GOT3 (cell line): ENCODE results near the gene VWA7.
A peak's percentile ranks its signal among the peaks of the same experiment; 100 is the strongest.

Experiments
- DNase-seq: peaks from one replicate; lab custom pipeline; 2025; ENCODE audit warnings: mixed read lengths; lab: John Stamatoyannopoulos, UW

Gene VWA7

DNA sequence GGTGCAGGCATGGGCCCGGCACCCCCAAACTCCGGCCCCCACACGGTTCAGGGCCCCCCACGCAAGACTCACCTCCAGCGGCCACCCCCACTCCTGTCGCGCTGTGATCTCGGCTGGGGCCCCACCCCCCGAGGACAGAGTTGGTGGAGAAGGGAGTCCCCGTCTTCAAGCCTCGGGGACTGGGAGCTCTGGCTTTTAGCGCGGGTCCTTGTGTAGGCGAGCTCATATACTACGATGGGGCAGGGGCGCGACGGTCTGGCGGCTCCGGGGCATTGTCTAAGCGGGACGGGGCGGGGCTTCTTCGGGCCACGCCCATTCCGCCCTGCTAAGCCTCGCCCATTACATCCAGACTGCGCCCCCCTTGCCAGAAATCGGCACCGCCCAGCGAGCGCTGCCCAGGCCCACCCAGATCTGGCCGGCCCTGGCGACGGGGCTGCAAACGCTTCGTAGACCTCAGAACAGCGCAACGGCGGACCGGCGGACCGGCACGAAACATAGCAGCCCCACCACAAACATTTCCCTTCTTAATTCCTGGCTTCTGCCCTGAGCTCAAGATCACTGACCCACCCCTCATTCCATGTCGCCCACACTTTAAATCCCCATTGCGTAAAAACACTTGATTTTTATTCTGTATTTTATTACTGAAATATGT is 47.0 kb downstream of the VWA7 start:
- DNase-seq: peak; percentile 59

DNA sequence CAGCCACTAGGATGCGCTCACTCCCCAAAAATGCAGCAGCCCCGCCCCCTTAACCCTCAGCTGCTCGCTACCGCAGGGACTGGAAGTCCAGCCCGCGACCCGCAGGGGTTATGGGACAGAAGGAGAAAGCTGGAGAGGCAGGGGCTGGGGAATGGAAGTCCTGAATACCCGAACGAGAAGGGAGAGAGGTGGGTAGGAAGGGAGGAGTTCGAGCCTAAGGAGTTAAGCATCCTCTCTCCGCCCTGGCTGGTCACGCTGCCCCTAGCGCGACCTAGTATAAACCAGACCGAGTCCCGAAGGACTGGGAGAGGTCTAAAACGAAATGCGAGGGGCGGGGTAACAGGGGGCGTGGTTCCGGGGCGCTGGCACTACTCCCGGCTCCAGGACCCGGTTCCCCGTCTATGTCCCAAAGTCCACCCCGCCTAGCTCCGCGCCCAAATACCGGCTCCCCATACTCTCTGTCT is 47.6 kb downstream of the VWA7 start:
- peak; percentile 72 for DNase-seq

GRCh38 chr6:31728767-31729514 is 48.2 kb downstream of the VWA7 start, which contains the start of gene DDAH2:
DDAH2 (minus strand) TSS chr6:31729299; CDS start chr6:31729161, 138 bp downstream.
- DNase-seq: no peak

- no peak for DNase-seq
These were observed 49.1 kb downstream of the VWA7 start for GRCh38 chr6:31727717-31728671.

DNA sequence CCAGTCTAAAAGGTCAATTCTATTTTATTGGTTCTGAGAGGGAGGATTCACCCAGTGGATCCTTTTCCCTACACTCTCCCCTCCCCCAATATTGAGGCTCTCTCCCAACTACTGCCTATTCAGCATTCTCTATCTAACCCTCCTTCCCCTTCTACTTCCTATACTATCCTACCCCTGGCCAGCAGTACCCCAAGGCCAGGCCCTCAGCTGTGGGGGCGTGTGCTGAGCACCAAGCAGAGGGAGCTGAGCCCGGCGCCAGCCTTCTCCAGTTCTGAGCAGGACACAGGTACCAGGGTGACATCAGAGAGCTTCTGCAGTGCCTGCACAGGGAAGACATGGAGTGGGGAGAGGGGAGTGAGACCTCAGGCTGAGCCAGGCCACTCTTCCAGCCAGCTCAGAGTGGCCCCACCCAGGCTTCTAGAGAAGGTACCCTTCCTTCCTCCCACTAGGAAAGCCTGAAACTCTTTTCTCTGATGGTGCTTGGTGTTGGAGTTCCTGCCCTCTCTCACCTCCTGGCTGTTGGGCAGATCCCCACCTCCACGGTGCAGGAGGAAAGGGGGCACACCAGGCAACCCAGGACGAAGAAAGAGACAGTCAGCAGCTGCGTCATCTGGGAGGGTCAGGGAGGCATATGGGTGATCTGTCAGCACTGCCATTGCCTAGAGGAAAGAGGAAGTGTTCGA is 50.0 kb downstream of the VWA7 start:
- DNase-seq: no peak

DNA sequence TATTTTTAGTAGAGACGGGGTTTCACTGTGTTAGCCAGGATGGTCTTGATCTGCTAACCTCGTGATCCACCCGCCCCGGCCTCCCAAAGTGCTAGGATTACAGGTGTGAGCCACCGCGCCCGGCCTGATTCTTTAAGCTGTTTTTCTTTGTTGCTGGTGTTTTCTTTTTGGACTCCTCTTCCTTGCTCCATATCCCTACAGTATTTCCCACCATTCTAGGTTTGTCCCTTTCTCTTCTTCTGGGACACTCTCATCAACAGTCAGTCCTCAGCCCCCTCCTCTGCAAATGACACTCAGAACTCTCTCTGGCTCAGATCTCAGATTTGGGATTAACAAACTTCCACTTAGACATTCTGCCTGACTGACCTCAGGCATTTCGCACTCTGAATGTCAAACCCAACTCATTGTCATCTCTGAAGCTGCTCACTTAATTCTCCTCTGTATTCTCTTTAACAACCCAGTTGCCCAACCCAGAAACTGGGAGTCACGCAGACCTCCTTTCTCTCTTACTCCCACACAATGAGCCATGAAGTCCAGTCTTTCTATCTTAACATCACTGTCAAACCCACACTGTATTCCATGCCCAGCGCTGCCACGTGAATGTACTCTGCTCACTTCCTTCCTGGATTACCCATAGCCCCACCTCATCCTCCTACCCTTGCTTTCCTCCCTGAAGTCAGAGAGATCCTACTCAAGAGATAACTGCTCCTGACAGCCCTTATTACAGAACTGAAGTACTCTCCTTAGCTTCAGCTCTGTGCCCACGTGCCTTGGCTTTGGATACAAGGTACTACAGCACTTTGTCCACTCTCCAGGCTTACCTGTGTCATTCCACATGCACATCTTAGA is 51.4 kb downstream of the VWA7 start:
- no peak for DNase-seq

DNA sequence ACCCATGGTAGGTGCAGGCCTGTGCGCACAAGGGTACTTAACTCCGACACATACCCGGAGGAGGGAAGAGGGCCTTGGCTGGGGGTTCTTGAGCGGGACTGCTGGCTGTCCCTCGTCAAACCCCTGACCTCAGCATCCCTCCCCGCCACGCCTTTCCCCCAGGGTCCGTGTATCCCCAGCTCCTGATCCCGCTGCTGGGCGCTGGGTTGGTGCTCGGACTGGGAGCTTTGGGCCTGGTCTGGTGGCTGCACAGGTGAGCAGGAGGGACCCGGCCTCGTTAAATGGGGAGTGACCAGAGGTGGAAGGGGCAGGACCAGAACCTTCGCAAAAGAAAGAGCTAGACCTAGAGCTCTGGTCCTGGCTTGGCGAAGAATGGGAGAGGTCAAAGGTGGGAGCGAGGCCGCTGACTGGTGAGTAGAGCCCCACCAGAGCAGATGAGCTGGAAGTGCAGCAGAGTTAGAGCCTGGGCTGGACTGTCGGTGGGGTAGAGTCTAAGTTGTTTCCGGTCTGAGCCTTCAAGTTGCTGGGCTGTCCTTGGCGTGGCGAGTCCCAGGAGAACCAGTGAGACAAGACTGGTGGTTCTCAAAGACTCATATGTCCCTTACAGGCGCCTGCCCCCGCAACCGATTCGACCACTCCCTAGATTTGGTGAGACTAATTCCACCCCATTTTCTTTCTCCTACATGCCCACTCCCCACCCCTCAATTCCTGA is 53.0 kb downstream of the VWA7 start:
- DNase-seq: no peak

- no peak for DNase-seq
These were observed 53.7 kb downstream of the VWA7 start, which contains the start of gene MPIG6B for GRCh38 chr6:31723245-31723979. MPIG6B (plus strand) TSS chr6:31723373; CDS start chr6:31723384, 11 bp downstream.

DNA sequence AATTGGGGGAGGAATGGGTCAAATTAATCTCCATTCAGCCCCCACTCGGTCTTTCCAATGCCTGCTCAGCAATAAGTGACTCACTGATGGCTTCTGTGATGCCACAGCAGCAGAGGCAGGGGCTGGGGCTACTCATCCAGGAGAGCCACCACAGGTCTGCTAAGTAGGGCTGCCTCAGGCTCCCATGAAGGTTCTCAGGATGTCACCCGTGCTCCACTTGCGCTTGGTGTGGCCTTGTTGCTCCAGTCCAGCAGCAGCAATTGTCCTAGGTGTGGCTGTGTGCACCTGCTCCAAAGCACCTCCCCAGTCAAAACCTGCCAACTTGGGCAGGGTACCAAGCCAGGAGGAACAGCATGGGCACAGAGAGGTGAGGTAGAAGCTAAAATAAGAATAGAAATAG is 55.0 kb downstream of the VWA7 start:
- no peak for DNase-seq

GRCh38 chr6:31721351-31722020 is 55.6 kb downstream of the VWA7 start, which contains the start of gene LY6G6C:
LY6G6C (minus strand) TSS chr6:31721746; CDS start chr6:31721679, 67 bp downstream.
- DNase-seq: no peak

GRCh38 chr6:31720196-31720770 is 56.8 kb downstream of the VWA7 start:
- no peak for DNase-seq

DNA sequence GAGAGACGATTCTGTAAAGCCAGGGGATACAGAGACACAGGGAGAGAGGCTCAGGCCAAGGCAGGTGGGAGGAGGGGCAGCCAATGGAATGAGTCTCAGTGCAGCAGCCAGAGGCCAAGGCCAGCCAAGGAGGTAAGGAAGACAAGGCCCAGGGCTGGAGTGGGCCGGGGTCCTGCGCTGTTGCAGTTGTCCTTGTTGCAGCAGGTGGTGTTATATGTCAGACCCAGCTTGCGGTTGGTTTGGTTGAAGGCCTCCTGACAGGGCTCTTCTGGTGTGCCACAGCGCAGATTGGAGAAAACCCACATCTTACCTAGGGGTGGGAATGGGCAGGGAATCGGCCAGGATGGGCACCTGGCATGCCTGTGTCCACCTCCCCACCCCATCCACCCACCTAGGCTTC is 58.1 kb downstream of the VWA7 start:
- no peak for DNase-seq

- DNase-seq: no peak
These were observed 58.9 kb downstream of the VWA7 start for GRCh38 chr6:31718265-31718664.

- DNase-seq: no peak
These were observed 59.5 kb downstream of the VWA7 start for GRCh38 chr6:31717499-31718222.
